Activated T-helper 1 cell treated with Interleukin-2 at 50 U/mL for 16 hours (primary cell): ENCODE measurements around the gene ZBTB32.

Experiments used
- DNase-seq: peaks from one replicate; pipeline ENCODE4 v3.0.0-alpha.2; 2020; ENCODE audit warnings: low read depth

ZBTB32 gene

GRCh38 chr19:35696835-35697234 lies 7.5 kb upstream of the ZBTB32 start:
- no peak for DNase-seq

GRCh38 chr19:35702223-35703012 lies 1.9 kb upstream of the ZBTB32 start:
- peak; percentile 86 for DNase-seq

- DNase-seq = no peak
These were observed 1.0 kb upstream of the ZBTB32 start for GRCh38 chr19:35703343-35703742.

DNA sequence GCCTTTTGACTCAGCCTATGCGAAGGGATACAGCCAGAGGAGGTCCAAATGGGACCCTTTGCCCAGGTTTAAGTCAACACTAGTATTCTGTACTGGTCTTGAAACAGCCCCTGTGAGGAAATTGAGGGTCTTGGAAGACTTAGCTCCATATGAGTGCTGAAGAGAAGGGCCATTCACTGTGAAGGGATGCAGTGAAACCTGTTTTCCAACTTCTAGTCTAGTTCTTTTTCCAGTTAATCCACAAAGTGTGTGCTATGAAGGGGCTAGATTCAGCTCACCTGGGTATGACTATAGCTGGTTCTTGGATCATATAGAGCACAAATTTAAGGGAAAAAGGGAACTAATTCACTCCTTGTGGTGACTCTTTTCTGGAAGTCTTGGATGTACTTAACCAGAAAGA lies 4.0 kb downstream of the ZBTB32 start:
- no peak for DNase-seq

DNA sequence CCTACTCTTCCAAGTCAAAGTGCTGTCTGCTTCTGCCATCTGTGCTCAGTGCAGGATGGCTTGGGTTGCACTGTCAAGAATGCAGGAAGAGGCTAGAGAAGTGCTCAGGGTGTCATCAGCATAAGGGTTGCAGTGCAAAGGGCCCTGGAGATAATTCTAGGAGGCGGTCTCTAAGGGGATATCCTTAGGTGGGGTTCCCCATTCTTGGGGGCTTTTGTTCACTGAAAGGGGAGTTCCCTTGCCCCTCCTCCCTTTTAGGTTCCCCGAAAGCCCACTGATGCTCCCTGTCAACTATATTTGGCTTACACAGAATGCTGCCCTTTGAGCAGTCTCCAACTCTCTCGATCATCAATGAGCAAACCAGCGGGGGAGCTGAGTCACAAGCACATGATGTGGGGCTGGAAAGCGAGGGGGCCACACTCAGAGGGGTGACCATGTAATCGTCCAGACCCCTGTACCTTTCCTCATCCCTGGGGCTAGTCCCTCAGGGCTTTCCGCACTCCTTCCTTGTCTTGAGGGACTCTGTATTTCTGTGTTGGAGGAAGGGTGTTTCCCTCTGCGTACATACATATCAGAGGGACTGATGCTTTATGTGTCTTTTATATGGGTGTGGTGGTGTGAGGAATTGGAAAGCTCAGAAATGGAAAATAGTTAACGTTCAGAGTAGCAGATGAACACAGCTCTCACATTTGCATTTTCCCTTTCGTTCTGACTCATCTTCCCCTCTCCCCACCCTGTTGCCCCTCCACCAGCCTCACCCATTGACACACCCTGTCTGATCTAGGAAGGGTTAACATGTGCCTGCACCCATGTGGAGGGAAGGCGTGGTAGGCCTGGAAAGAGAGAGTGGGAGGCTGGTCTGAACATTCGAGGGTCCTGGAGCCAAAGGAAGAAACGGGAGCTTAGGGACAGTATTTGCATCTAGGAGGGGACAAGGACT lies 6.7 kb downstream of the ZBTB32 start:
- no peak for DNase-seq

- no peak for DNase-seq
These were observed 8.5 kb downstream of the ZBTB32 start for GRCh38 chr19:35712567-35713505.

- no peak for DNase-seq
These were observed 9.1 kb downstream of the ZBTB32 start for GRCh38 chr19:35713506-35713850.

- DNase-seq = no peak
These were observed 9.6 kb downstream of the ZBTB32 start for GRCh38 chr19:35713904-35714495.

DNA sequence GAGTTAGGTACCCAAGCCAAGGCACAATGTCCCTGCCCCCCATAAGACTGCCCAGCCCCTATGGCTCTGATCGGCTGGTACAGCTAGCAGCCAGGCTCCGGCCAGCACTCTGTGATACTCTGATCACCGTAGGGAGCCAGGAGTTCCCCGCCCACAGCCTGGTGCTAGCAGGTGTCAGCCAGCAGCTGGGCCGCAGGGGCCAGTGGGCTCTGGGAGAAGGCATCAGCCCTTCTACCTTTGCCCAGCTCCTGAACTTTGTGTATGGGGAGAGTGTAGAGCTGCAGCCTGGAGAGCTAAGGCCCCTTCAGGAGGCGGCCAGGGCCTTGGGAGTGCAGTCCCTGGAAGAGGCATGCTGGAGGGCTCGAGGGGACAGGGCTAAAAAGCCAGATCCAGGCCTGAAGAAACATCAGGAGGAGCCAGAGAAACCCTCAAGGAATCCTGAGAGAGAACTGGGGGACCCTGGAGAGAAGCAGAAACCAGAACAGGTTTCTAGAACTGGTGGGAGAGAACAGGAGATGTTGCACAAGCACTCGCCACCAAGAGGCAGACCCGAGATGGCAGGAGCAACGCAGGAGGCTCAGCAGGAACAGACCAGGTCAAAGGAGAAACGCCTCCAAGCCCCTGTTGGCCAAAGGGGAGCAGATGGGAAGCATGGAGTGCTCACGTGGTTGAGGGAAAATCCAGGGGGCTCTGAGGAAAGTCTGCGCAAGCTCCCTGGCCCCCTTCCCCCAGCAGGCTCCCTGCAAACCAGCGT lies 10.4 kb downstream of the ZBTB32 start:
- no peak for DNase-seq

GRCh38 chr19:35715355-35715809 lies 11.0 kb downstream of the ZBTB32 start:
- DNase-seq = no peak

GRCh38 chr19:35715981-35716800 lies 11.8 kb downstream of the ZBTB32 start:
- no peak for DNase-seq

DNA sequence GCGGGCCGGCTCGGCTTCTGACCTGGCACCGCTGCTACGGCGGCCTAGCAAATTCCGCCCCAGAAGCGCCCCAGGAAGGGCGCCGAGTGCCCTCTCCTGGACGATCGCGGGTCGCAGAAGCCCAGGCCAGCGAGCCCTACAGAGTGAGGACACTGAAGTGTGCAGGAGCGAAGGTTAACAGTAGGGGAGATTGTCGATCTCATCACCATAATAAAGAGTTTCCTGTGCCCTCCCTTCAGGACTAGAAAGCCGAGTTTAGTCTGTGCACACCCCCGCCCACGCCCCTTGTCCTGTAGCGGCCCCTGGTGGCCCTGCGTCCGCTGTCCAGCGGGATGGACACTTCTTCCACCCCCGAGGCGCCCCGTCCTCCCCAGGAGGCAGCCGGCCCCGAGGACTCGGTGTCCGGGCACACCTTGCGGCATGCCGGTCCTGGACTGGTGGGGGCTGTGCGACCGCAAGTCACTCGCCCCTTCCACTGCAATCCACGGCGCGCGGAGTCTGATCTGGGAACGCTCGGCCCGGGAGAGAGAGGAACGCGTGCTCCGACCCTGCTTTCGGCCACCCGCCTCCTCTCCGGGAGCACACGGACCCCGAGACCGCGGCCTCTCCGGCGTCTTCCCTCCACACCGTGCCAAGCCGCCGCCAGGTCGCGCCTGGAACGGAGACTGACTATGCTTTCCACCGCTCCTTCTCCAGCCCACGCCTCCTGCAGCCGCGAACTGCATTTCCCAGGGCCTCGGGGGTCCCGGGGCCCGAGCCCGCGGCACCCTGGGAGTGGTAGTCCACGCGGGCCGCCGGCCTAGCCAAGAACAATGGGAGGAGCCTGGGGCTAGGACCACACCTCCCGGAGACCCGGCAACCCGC lies 12.7 kb downstream of the ZBTB32 start:
- peak; percentile 96 for DNase-seq

- no peak for DNase-seq
These were observed 13.4 kb downstream of the ZBTB32 start, which contains the start of gene KMT2B for GRCh38 chr19:35717665-35718344. TSS of gene KMT2B (plus strand) at chr19:35718003. CDS start at chr19:35718019, 16 bp downstream.

DNA sequence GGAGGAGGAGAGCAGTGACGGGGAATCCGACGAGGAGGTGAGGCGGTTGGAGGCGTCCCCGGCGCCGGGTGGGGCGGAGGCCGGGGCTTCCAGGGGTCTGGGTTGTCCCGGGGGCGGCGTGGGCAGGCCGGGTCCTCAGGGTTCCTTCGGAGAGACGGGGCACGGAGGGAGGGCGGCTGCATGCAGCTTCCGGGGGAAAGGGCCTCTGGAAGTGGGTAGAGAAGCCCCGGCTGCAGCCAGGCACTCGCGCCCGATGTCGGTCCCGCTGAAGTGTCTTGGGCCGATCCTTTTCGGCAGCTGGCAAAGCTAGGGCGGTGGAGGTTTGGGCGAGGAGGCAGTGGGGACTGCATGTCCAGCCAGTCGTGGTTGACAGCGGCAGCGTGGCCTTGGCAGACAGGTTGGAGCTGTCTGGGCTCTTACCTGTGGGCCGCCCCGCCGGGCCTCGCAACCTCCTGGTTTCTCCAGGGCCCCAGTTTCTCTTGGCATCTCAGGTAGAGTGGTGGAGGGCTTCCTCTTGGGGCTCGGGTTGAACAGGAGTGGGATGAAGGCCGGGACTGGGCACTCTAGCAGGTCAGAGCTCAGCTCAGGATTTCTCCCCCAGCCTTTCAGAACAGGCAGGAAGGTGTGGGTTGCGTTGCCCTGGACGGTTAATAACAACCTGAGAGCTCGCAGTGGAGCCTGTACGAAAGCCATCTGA lies 14.1 kb downstream of the ZBTB32 start:
- peak; percentile 31 for DNase-seq

GRCh38 chr19:35719402-35720162 lies 15.2 kb downstream of the ZBTB32 start:
- DNase-seq = no peak

GRCh38 chr19:35720163-35720524 lies 15.8 kb downstream of the ZBTB32 start:
- no peak for DNase-seq

DNA sequence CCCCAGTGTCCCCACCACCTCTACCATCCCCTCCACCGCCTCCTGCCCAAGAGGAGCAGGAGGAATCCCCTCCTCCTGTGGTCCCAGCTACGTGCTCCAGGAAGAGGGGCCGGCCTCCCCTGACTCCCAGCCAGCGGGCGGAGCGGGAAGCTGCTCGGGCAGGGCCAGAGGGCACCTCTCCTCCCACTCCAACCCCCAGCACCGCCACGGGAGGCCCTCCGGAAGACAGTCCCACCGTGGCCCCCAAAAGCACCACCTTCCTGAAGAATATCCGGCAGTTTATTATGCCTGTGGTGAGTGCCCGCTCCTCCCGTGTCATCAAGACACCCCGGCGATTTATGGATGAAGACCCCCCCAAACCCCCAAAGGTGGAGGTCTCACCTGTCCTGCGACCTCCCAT lies 16.3 kb downstream of the ZBTB32 start:
- DNase-seq = no peak
